Left renal cortex interstitium (tissue), 4 donors: ENCODE data around the gene SERPINA7. TPM values are rescaled to one million over a fixed set of nuclear protein-coding genes. Genes with fewer than 3 reads are reported as not detected.

Source experiments
- polyA plus RNA-seq, 4 donors: library from polyadenylated mRNA; unstranded; fragments of 120-200 nt; gene quantifications; one replicate each; pipeline ENCODE4 v1.2.1, GENCODE V29; 2013; ENCODE audit not compliant: insufficient read length in 4 of 4

Gene SERPINA7
- polyA plus RNA-seq, 4 donors, result 0.12 to 1.4 (median 0.14) TPM

Other genes with a start within 250 kb of the SERPINA7 start
- gene NRK, start 216.2 kb downstream of the SERPINA7 start, polyA plus RNA-seq, result 10 to 100 TPM; 13.0 to 17.5 (median 14.2) TPM
- gene PWWP3B, start 129.6 kb upstream of the SERPINA7 start, polyA plus RNA-seq, result 1 to 10 TPM; 2.5 to 3.1 (median 3.0) TPM